Mesodermal cell (in vitro differentiated cells): ENCODE data around the gene NIT1.

Experiments
- H3K27ac ChIP-seq: 2 replicates; pipeline ENCODE4 v1.7.0; 2013; ENCODE audit warnings: mild to moderate bottlenecking, low read depth, low read length, moderate library complexity; ENCODE audit not compliant: severe bottlenecking
- H3K36me3 ChIP-seq: 2 replicates; pipeline ENCODE4 v1.7.1; 2013; ENCODE audit warnings: mild to moderate bottlenecking, low read length, moderate library complexity; ENCODE audit not compliant: control insufficient read depth, insufficient read depth
- H3K4me1 ChIP-seq: one replicate; pipeline ENCODE4 v1.7.1; 2013; ENCODE audit warnings: mild to moderate bottlenecking, low read length; ENCODE audit not compliant: insufficient read depth, control insufficient read depth, poor library complexity, severe bottlenecking
- H3K4me3 ChIP-seq: 2 replicates; pipeline ENCODE4 v1.7.0; 2013; ENCODE audit warnings: low read length, control low read depth, mild to moderate bottlenecking; ENCODE audit not compliant: insufficient read depth, poor library complexity, severe bottlenecking; ENCODE audit errors: extremely low read depth
- H3K9me3 ChIP-seq: 2 replicates; pipeline ENCODE4 v1.7.1; 2013; ENCODE audit warnings: mild to moderate bottlenecking, low read length, moderate library complexity; ENCODE audit not compliant: control insufficient read depth
- WGBS, 2 experiments: methylation state at CpG; one replicate each; pipeline ENCODE4 v1.1.5; 2013; ENCODE audit warnings: missing lambda C conversion rate in 2 of 2; ENCODE audit not compliant: insufficient coverage in 2 of 2; 5-methylcytosine and 5-hydroxymethylcytosine counted together

The NIT1 gene

GRCh38 chr1:161165742-161166668 is 48.1 kb downstream of the NIT1 start, which contains the start of gene PPOX:
Gene PPOX (plus strand): TSS chr1:161166426. CDS start chr1:161166848, 422 bp downstream.
- WGBS, 2 experiments: 1% methylated on average over 39 to 43 of the region's 54 CpGs
- Histone ChIP-seq H3K9me3 (no peaks in the 10 kb centered on the region), H3K27ac (peak within 1 kb of the TSS; percentile 96), H3K4me1 (peaks cover 7% of the 10 kb centered on the region), H3K36me3 (peaks cover 53% of the 10 kb centered on the region), H3K4me3 (peak within 1 kb of the TSS; percentile 87)

GRCh38 chr1:161166669-161167548 is 49.0 kb downstream of the NIT1 start:
- peaks cover 54% of the 10 kb centered on the region for H3K36me3 ChIP-seq
- WGBS, 2 experiments: 9 to 11% methylated on average over 25 to 27 of the region's 33 CpGs
- peak overlapping the region; percentile 23 for H3K27ac ChIP-seq

GRCh38 chr1:161168906-161169305 is 51.0 kb downstream of the NIT1 start:
- H3K4me1 ChIP-seq: peaks cover 7% of the 10 kb centered on the region
- H3K4me3 ChIP-seq: no peak overlapping the region
- 90 to 94% methylated on average over 7 of the region's 9 CpGs for WGBS, 2 experiments
- H3K27ac ChIP-seq: no peak overlapping the region
- H3K36me3 ChIP-seq: peaks cover 56% of the 10 kb centered on the region
- no peaks in the 10 kb centered on the region for H3K9me3 ChIP-seq

More at GRCh38 chr1:161166669-161167548, 49.0 kb downstream of the NIT1 start:
- H3K4me1 ChIP-seq: peaks cover 7% of the 10 kb centered on the region
- peak overlapping the region; percentile 87 for H3K4me3 ChIP-seq
- no peaks in the 10 kb centered on the region for H3K9me3 ChIP-seq
